ENCODE data around the gene SLC15A3.

DNA sequence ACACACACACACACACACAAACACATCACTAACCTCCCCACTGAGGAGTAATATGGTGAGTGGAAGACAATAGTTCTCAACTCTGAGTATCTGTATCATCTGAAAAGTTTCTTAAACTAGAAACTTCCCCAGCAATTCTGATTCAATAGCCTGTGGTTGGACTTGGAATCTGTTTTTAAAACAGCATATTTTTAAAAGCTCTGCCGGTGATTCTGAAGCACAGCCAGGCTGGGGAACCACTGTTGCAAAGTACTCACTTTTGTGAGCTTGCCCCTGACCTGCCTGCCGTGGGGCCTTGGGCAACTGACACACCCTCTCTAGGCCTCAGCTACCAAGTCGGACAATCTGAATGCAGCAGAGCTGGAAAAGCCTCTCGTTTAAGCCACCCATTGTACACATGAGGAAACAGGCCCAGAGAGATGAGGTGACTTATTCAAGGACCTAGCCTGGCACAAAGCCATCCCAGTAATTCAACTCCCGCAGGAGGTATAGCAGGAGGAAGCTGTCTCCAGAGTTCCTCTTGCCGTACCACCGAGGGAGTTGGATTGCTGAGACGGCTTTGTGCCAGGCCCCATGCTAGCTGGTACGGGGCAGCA is 8.9 kb downstream of the SLC15A3 start:
- no peak for TF ChIP-seq EZH2phosphoT487 (IDR thresholded peaks at IDR 0.05; ENCODE audit: borderline replicate concordance, low read length)
- TF ChIP-seq, protein P1, sequence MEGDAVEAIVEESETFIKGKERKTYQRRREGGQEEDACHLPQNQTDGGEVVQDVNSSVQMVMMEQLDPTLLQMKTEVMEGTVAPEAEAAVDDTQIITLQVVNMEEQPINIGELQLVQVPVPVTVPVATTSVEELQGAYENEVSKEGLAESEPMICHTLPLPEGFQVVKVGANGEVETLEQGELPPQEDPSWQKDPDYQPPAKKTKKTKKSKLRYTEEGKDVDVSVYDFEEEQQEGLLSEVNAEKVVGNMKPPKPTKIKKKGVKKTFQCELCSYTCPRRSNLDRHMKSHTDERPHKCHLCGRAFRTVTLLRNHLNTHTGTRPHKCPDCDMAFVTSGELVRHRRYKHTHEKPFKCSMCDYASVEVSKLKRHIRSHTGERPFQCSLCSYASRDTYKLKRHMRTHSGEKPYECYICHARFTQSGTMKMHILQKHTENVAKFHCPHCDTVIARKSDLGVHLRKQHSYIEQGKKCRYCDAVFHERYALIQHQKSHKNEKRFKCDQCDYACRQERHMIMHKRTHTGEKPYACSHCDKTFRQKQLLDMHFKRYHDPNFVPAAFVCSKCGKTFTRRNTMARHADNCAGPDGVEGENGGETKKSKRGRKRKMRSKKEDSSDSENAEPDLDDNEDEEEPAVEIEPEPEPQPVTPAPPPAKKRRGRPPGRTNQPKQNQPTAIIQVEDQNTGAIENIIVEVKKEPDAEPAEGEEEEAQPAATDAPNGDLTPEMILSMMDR (IDR thresholded peaks at IDR 0.05; ENCODE audit: low read depth, low read length, poor library complexity, severe bottlenecking) = no peak

All from DOHH2 (cell line).